Panc1 (cell line): ENCODE measurements around the gene RASL11B. TPM values are rescaled to one million over a fixed set of nuclear protein-coding genes. Genes with fewer than 3 reads are reported as not detected.
A peak's percentile ranks its signal among the peaks of the same experiment; 100 is the strongest.

Experiments used
- ATAC-seq: fragments of 200-7000 bp; cut with Tn5 transposase; 2 replicates; pipeline ENCODE4 v1.9.1; 2020; ENCODE audit warnings: mild to moderate bottlenecking, moderate library complexity
- BruUV-seq: library from RNA; stranded (reverse); fragments of 400-500 nt; replicated peaks from 2 replicates; lab custom pipeline; 2021; lab: Mats Ljungman, UMichigan
- CTCF ChIA-PET: fragments of 300-600 bp; sonication (Branson Sonifier 250); formaldehyde crosslinking; loops from one replicate; lab custom pipeline; 2022; ENCODE audit warnings: antibody characterized with exemption; lab: Charles Lee
- POLR2A ChIA-PET: fragments of 300-600 bp; sonication (Branson Sonifier 250); formaldehyde crosslinking; loops from one replicate; lab custom pipeline; 2022; ENCODE audit warnings: antibody characterized with exemption; lab: Charles Lee
- DNase-seq: peaks from one replicate; pipeline ENCODE4 v3.0.0-alpha.2; 2010; ENCODE audit warnings: low read depth, low spot score
- H3K27ac ChIP-seq: 2 replicates; pipeline ENCODE4 v1.5.1; 2011; ENCODE audit warnings: mild to moderate bottlenecking, low read length, inconsistent platforms
- H3K27me3 ChIP-seq: fragments of 200-500 bp; sonication (Bioruptor generic); 2 replicates; pipeline ENCODE4 v1.6.0; 2014; ENCODE audit warnings: low read length, inconsistent platforms; ENCODE audit not compliant: control insufficient read depth, insufficient read depth
- H3K36me3 ChIP-seq: fragments of 200-500 bp; sonication (Bioruptor generic); 2 replicates; pipeline ENCODE4 v1.5.1; 2014; ENCODE audit warnings: inconsistent platforms, mild to moderate bottlenecking, low read length, moderate library complexity; ENCODE audit not compliant: control insufficient read depth, insufficient read depth
- H3K4me1 ChIP-seq: 2 replicates; pipeline ENCODE4 v1.5.1; 2011; ENCODE audit warnings: inconsistent platforms, mild to moderate bottlenecking, low read length, moderate library complexity; ENCODE audit not compliant: control insufficient read depth, insufficient read depth
- H3K4me3 ChIP-seq, 2 experiments: 2 replicates each; pipeline ENCODE4 v1.5.1; 2011 to 2012; ENCODE audit warnings: low read depth in 2 of 2, low read length in 2 of 2, mild to moderate bottlenecking in 2 of 2, inconsistent platforms in 1 of 2, moderate library complexity in 1 of 2
- H3K9me3 ChIP-seq: fragments of 200-500 bp; sonication (Bioruptor generic); 2 replicates; pipeline ENCODE4 v1.5.1; 2014; ENCODE audit warnings: low read depth, mild to moderate bottlenecking, inconsistent platforms, low read length, moderate library complexity; ENCODE audit not compliant: control insufficient read depth, insufficient read depth
- CTCF ChIP-seq: fragments of 450-650 bp; IDR thresholded peaks from 2 replicates; pipeline ENCODE4 v1.5.1; 2017; ENCODE audit warnings: mild to moderate bottlenecking
- POLR2AphosphoS5 ChIP-seq: IDR thresholded peaks from 2 replicates; pipeline ENCODE4 v1.6.1; 2012; ENCODE audit warnings: mild to moderate bottlenecking, low read depth, low read length, moderate library complexity
- SIN3A ChIP-seq: IDR thresholded peaks from 2 replicates; pipeline ENCODE4 v1.6.1; 2012; ENCODE audit warnings: low read depth, mild to moderate bottlenecking, low read length, moderate library complexity, borderline replicate concordance; ENCODE audit not compliant: insufficient read depth
- TCF7L2 ChIP-seq: IDR thresholded peaks from 2 replicates; pipeline ENCODE4 v1.6.1; 2011; ENCODE audit warnings: mild to moderate bottlenecking, low read depth, low read length, inconsistent platforms
- in situ Hi-C: cut with HindIII; loops from 2 replicates; pipeline ENCODE4 v1.10.0; 2016; ENCODE audit warnings: low sequenced_read_pairs, low pct_unique_long_range_greater_than_20kb
- intact Hi-C: fragments of 100-400 bp; cut with micrococcal nuclease; formaldehyde crosslinking; loops from one replicate; pipeline ENCODE4 v1.10.0; 2022; ENCODE audit not compliant: unreplicated experiment
- total RNA-seq: library from RNA; stranded (reverse); gene quantifications from one replicate; pipeline ENCODE4 v1.2.1, GENCODE V29; 2021; ENCODE audit not compliant: unreplicated experiment
- TF ChIP-seq, protein P1 (sequence below), 2 experiments: IDR thresholded peaks; 2 replicates each; pipeline ENCODE4 v1.6.1; 2011 to 2012; ENCODE audit warnings: low read depth in 2 of 2, control low read depth in 1 of 2, low read length in 1 of 2, mild to moderate bottlenecking in 1 of 2, moderate library complexity in 1 of 2; ENCODE audit not compliant: insufficient read depth in 1 of 2

The RASL11B gene
- total RNA-seq, 1 experiment from 2014 or later: 0.21 TPM

- H3K27ac ChIP-seq: no peak overlapping the region
- CTCF ChIA-PET: interaction anchor here (0.6 to 0.7 kb wide), 2 partner anchors 471 to 639 kb away, joined by 3 read pairs; no protein-coding TSS in a partner anchor
- no peaks in the 10 kb centered on the region for H3K36me3 ChIP-seq
- no peaks in the 10 kb centered on the region for H3K9me3 ChIP-seq
- no peak overlapping the region for H3K4me3 ChIP-seq
- POLR2A ChIA-PET: no interaction called here
- ATAC-seq (peak; percentile 69), DNase-seq (peak; percentile 46)
- TF ChIP-seq, protein P1, sequence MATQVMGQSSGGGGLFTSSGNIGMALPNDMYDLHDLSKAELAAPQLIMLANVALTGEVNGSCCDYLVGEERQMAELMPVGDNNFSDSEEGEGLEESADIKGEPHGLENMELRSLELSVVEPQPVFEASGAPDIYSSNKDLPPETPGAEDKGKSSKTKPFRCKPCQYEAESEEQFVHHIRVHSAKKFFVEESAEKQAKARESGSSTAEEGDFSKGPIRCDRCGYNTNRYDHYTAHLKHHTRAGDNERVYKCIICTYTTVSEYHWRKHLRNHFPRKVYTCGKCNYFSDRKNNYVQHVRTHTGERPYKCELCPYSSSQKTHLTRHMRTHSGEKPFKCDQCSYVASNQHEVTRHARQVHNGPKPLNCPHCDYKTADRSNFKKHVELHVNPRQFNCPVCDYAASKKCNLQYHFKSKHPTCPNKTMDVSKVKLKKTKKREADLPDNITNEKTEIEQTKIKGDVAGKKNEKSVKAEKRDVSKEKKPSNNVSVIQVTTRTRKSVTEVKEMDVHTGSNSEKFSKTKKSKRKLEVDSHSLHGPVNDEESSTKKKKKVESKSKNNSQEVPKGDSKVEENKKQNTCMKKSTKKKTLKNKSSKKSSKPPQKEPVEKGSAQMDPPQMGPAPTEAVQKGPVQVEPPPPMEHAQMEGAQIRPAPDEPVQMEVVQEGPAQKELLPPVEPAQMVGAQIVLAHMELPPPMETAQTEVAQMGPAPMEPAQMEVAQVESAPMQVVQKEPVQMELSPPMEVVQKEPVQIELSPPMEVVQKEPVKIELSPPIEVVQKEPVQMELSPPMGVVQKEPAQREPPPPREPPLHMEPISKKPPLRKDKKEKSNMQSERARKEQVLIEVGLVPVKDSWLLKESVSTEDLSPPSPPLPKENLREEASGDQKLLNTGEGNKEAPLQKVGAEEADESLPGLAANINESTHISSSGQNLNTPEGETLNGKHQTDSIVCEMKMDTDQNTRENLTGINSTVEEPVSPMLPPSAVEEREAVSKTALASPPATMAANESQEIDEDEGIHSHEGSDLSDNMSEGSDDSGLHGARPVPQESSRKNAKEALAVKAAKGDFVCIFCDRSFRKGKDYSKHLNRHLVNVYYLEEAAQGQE (IDR thresholded peaks at IDR 0.05; ENCODE audit: insufficient read depth in 1 of 2, low read depth in 2 of 2, low read length in 1 of 2): no peak
- TF ChIP-seq CTCF (peak; percentile 87), SIN3A (no peak)
- BruUV-seq: no TSS peak
- no peaks in the 10 kb centered on the region for H3K4me1 ChIP-seq
- no peaks in the 10 kb centered on the region for H3K27me3 ChIP-seq
- intact Hi-C loops: loop anchor here (2.0 kb wide), 1 partner anchor 71 kb away; no protein-coding TSS in a partner anchor
- in situ Hi-C loops: no loop called here
These were observed 49.7 kb downstream of the RASL11B start for GRCh38 chr4:52911684-52912294.

- no peaks in the 10 kb centered on the region for H3K36me3 ChIP-seq
- H3K4me1 ChIP-seq: no peaks in the 10 kb centered on the region
- H3K27ac ChIP-seq: no peak overlapping the region
- DNase-seq: no peak
- ATAC-seq: no peak
- in situ Hi-C loops (no loop called here), intact Hi-C loops (no loop called here)
- no peak overlapping the region for H3K4me3 ChIP-seq
- BruUV-seq: no TSS peak
- no peaks in the 10 kb centered on the region for H3K9me3 ChIP-seq
- no peaks in the 10 kb centered on the region for H3K27me3 ChIP-seq
- TF ChIP-seq TCF7L2 (no peak), POLR2AphosphoS5 (no peak), CTCF (no peak), SIN3A (no peak)
- TF ChIP-seq, protein P1 (IDR thresholded peaks at IDR 0.05; ENCODE audit: insufficient read depth in 1 of 2, low read depth in 2 of 2, low read length in 1 of 2): no peak
- ChIA-PET POLR2A (no interaction called here), CTCF (no interaction called here)
These were observed 50.5 kb downstream of the RASL11B start for GRCh38 chr4:52912608-52913007.
